Upper lobe of right lung (tissue), 1 donor: ENCODE data around the gene MYH15. TPM values are rescaled to one million over a fixed set of nuclear protein-coding genes. Genes with fewer than 3 reads are reported as not detected.
A peak's percentile ranks its signal among the peaks of the same experiment; 100 is the strongest.

Experiments used
- ATAC-seq: fragments of 200-7000 bp; cut with Tn5 transposase; one replicate; pipeline ENCODE4 v1.9.1; 2020; ENCODE audit warnings: mild to moderate bottlenecking, moderate library complexity
- DNase-seq: peaks from one replicate; pipeline ENCODE4 v3.0.0-alpha.2; 2020
- H3K27ac ChIP-seq: fragments of 200-600 bp; one replicate; pipeline ENCODE4 v1.8.0; 2022
- H3K27me3 ChIP-seq: fragments of 200-600 bp; one replicate; pipeline ENCODE4 v1.8.0; 2022; ENCODE audit warnings: mild to moderate bottlenecking
- H3K36me3 ChIP-seq: fragments of 200-600 bp; one replicate; pipeline ENCODE4 v1.8.0; 2022
- H3K4me1 ChIP-seq: fragments of 200-600 bp; one replicate; pipeline ENCODE4 v1.8.0; 2022
- H3K4me3 ChIP-seq: fragments of 200-600 bp; one replicate; pipeline ENCODE4 v1.8.0; 2022; ENCODE audit warnings: mild to moderate bottlenecking
- H3K9me3 ChIP-seq: fragments of 200-600 bp; one replicate; pipeline ENCODE4 v1.8.0; 2022
- intact Hi-C: fragments of 100-400 bp; cut with DNase I; formaldehyde crosslinking; loops from one replicate; pipeline ENCODE4 v1.11.0; 2022
- total RNA-seq: library from RNA; stranded (reverse); fragmentation: NEBNext Ultra II Directional; extraction: Animal tissue kit (Norgen Biotek cat#: 25700); gene quantifications from one replicate; pipeline ENCODE4 v1.2.1, GENCODE V29; 2021
- TF ChIP-seq, protein P1 (sequence below): fragments of 200-600 bp; IDR thresholded peaks from one replicate; pipeline ENCODE4 v1.8.0; 2022; ENCODE audit warnings: antibody characterized with exemption
- donor health status: DM: no; HTN: yes; CAD: no; lungs with severe emphysema.

MYH15 gene
- total RNA-seq, 1 donor from 2014 or later, result 0.90 TPM

- TF ChIP-seq, protein P1, sequence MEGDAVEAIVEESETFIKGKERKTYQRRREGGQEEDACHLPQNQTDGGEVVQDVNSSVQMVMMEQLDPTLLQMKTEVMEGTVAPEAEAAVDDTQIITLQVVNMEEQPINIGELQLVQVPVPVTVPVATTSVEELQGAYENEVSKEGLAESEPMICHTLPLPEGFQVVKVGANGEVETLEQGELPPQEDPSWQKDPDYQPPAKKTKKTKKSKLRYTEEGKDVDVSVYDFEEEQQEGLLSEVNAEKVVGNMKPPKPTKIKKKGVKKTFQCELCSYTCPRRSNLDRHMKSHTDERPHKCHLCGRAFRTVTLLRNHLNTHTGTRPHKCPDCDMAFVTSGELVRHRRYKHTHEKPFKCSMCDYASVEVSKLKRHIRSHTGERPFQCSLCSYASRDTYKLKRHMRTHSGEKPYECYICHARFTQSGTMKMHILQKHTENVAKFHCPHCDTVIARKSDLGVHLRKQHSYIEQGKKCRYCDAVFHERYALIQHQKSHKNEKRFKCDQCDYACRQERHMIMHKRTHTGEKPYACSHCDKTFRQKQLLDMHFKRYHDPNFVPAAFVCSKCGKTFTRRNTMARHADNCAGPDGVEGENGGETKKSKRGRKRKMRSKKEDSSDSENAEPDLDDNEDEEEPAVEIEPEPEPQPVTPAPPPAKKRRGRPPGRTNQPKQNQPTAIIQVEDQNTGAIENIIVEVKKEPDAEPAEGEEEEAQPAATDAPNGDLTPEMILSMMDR, result no peak
- no peaks in the 10 kb centered on the region for H3K27me3 ChIP-seq
- no peaks in the 10 kb centered on the region for H3K4me1 ChIP-seq
- no peaks in the 10 kb centered on the region for H3K9me3 ChIP-seq
- no peaks in the 10 kb centered on the region for H3K36me3 ChIP-seq
- DNase-seq, result no peak
- no peak for ATAC-seq
- H3K4me3 ChIP-seq, result no peak overlapping the region
- intact Hi-C loops, result no loop called here
- H3K27ac ChIP-seq, result no peak overlapping the region
Measured at GRCh38 chr3:108500728-108501127, 9.7 kb downstream of the MYH15 start.

DNA sequence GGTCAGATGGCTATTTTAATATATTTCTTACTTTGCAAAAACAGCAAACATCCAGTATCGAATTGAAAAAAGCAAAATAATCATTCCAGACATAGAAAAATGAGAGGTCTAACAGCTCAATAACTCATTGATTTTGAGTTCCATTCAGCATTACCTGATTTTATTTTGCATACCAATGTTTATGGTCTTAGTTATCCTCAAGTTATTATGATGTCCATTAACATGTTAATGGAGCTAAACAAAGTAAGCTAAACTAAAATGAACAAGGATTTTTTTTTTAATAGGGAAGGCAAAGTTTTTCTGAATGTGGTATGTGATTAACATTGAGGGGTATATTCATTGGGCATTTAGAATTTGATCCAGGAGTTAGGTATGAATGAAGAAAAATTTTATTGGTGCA is 13.1 kb downstream of the MYH15 start:
- Histone ChIP-seq H3K4me1 (no peaks in the 10 kb centered on the region), H3K27me3 (no peaks in the 10 kb centered on the region), H3K9me3 (no peaks in the 10 kb centered on the region), H3K36me3 (no peaks in the 10 kb centered on the region), H3K4me3 (no peak overlapping the region), H3K27ac (no peak overlapping the region)
- ATAC-seq, result no peak
- TF ChIP-seq, protein P1, result no peak
- intact Hi-C loops, result no loop called here
- no peak for DNase-seq

- Histone ChIP-seq H3K9me3 (no peaks in the 10 kb centered on the region), H3K27me3 (no peaks in the 10 kb centered on the region), H3K4me3 (no peak overlapping the region), H3K27ac (no peak overlapping the region), H3K36me3 (no peaks in the 10 kb centered on the region), H3K4me1 (no peaks in the 10 kb centered on the region)
- intact Hi-C loops, result no loop called here
- ATAC-seq (no peak), DNase-seq (no peak)
- TF ChIP-seq, protein P1, result no peak
Measured at GRCh38 chr3:108495717-108496116, 14.7 kb downstream of the MYH15 start.

- Histone ChIP-seq H3K27me3 (no peaks in the 10 kb centered on the region), H3K4me1 (no peaks in the 10 kb centered on the region), H3K4me3 (no peak overlapping the region), H3K9me3 (no peaks in the 10 kb centered on the region), H3K36me3 (no peaks in the 10 kb centered on the region), H3K27ac (no peak overlapping the region)
- no peak for ATAC-seq
- intact Hi-C loops, result loop anchor here (5.0 kb wide), 1 partner anchor 57 kb away; no protein-coding TSS in a partner anchor
- no peak for DNase-seq
- TF ChIP-seq, protein P1, result no peak
Measured at GRCh38 chr3:108494906-108495531, 15.4 kb downstream of the MYH15 start.

DNA sequence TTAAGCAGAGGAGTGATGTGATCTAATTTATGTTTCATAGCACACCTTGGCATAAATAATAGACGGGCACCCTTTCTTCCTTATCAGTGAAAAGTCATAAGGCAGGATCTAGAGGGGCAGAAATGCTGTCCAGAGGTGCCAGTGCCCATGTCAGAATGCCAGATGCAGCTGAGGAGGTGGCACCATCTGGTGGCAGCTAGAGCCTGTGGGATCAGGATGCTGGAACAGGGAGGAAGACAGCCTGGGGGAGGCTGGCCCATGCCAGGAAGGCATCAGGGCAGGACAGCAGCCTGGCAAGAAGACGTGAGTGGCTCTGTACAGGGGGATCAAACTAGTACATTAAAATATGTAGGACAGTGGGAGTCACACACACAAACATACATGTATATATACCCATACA is 16.5 kb downstream of the MYH15 start:
- intact Hi-C loops, result loop anchor here (5.0 kb wide), 1 partner anchor 58 kb away; no protein-coding TSS in a partner anchor
- H3K36me3 ChIP-seq, result no peaks in the 10 kb centered on the region
- H3K9me3 ChIP-seq, result no peaks in the 10 kb centered on the region
- no peaks in the 10 kb centered on the region for H3K27me3 ChIP-seq
- H3K4me1 ChIP-seq, result no peaks in the 10 kb centered on the region
- peak; percentile 74 for ATAC-seq
- H3K4me3 ChIP-seq, result no peak overlapping the region
- DNase-seq, result no peak
- TF ChIP-seq, protein P1, result peak; percentile 16
- H3K27ac ChIP-seq, result no peak overlapping the region
